H1 (cell line): ENCODE measurements around the gene OR10A4. TPM values are rescaled to one million over a fixed set of nuclear protein-coding genes. Genes with fewer than 3 reads are reported as not detected.

Source experiments
- CTCF ChIA-PET: fragments of 300-600 bp; sonication (Branson Sonifier 250); formaldehyde crosslinking; loops from one replicate; lab custom pipeline; 2021; ENCODE audit not compliant: partially characterized antibody; lab: Charles Lee
- POLR2A ChIA-PET: fragments of 300-600 bp; sonication (Branson Sonifier 250); formaldehyde crosslinking; loops from one replicate; lab custom pipeline; 2021; ENCODE audit warnings: inconsistent platforms; ENCODE audit not compliant: partially characterized antibody; lab: Charles Lee
- DNase-seq, 2 experiments: peaks; one replicate each; pipeline versions ENCODE4 v3.0.0 to v3.0.0-alpha.2; 2010 to 2022; ENCODE audit warnings: low spot score in 2 of 2, low read depth in 1 of 2, mixed read lengths in 1 of 2
- FAIRE-seq: peaks from 2 replicates; lab custom pipeline; 2011; peaks lifted over from hg19 to GRCh38; lab: Jason Lieb, UNC
- H2AFZ ChIP-seq: 2 replicates; pipeline ENCODE4 v1.8.1; 2012; ENCODE audit warnings: low read length, inconsistent platforms
- H2AK5ac ChIP-seq: 2 replicates; pipeline ENCODE4 v1.6.1; 2013; ENCODE audit warnings: low read depth, low read length
- H2BK120ac ChIP-seq: replicated peaks from 2 replicates; pipeline ENCODE3; 2013; ENCODE audit warnings: low read depth, low read length, inconsistent platforms
- H2BK12ac ChIP-seq: 2 replicates; pipeline ENCODE4 v1.6.1; 2013; ENCODE audit warnings: low read depth, low read length
- H2BK15ac ChIP-seq: 2 replicates; pipeline ENCODE4 v1.6.1; 2013; ENCODE audit warnings: low read length
- H2BK20ac ChIP-seq: 2 replicates; pipeline ENCODE4 v1.6.1; 2013; ENCODE audit warnings: low read length
- H2BK5ac ChIP-seq: 2 replicates; pipeline ENCODE4 v1.6.1; 2013; ENCODE audit warnings: low read depth, low read length
- H3K14ac ChIP-seq: 2 replicates; pipeline ENCODE4 v1.6.1; 2013; ENCODE audit warnings: inconsistent platforms; ENCODE audit not compliant: insufficient read length
- H3K18ac ChIP-seq: 2 replicates; pipeline ENCODE4 v1.6.1; 2013; ENCODE audit warnings: low read length; ENCODE audit errors: extremely low read depth
- H3K23ac ChIP-seq: 2 replicates; pipeline ENCODE4 v1.6.1; 2013; ENCODE audit warnings: inconsistent platforms; ENCODE audit not compliant: insufficient read length
- H3K23me2 ChIP-seq: 2 replicates; pipeline ENCODE4 v1.6.1; 2013; ENCODE audit warnings: low read depth, low read length
- H3K27ac ChIP-seq: 2 replicates; pipeline ENCODE4 v1.6.1; 2011; ENCODE audit warnings: low read depth, low read length, inconsistent platforms
- H3K27me3 ChIP-seq, 4 experiments: replicated peaks in 1 of 4; 1 replicate in 1 of 4; 2 replicates in 3 of 4; pipeline versions ENCODE4 v1.6.1 to v1.8.1; 2011 to 2013; ENCODE audit warnings: low read length in 3 of 4, mild to moderate bottlenecking in 3 of 4, inconsistent platforms in 2 of 4, mixed read lengths in 2 of 4, moderate library complexity in 1 of 4; ENCODE audit not compliant: control insufficient read depth in 3 of 4, insufficient read depth in 3 of 4; ENCODE audit errors: extremely low read depth in 1 of 4
- H3K36me3 ChIP-seq, 4 experiments: 2 replicates each; pipeline versions ENCODE4 v1.6.1 to v1.8.1; 2011 to 2013; ENCODE audit warnings: mild to moderate bottlenecking in 4 of 4, low read length in 3 of 4, moderate library complexity in 2 of 4, control low read depth in 1 of 4, inconsistent platforms in 1 of 4; ENCODE audit not compliant: insufficient read depth in 4 of 4, control insufficient read depth in 2 of 4
- H3K4ac ChIP-seq: replicated peaks from 2 replicates; pipeline ENCODE3; 2013; ENCODE audit warnings: low read length, low read depth, mixed read lengths, inconsistent platforms; ENCODE audit not compliant: insufficient read length
- H3K4me1 ChIP-seq, 4 experiments: replicated peaks in 1 of 4; 1 replicate in 1 of 4; 2 replicates in 3 of 4; pipeline versions ENCODE4 v1.6.1 to v1.8.1; 2011 to 2013; ENCODE audit warnings: low read length in 3 of 4, inconsistent platforms in 2 of 4, mixed read lengths in 1 of 4; ENCODE audit not compliant: insufficient read depth in 4 of 4, control insufficient read depth in 3 of 4
- H3K4me2 ChIP-seq, 2 experiments: 2 replicates each; pipeline versions ENCODE4 v1.6.1 to v1.8.1; 2011 to 2013; ENCODE audit warnings: low read depth in 2 of 2, low read length in 2 of 2, control low read depth in 1 of 2, inconsistent platforms in 1 of 2, mild to moderate bottlenecking in 1 of 2; ENCODE audit not compliant: insufficient read depth in 1 of 2
- H3K4me3 ChIP-seq, 4 experiments: fragments of 200-600, 300-600 bp in 1 of 4; sonication (generic), shearing (Covaris generic), sonication (Bioruptor Twin) in 1 of 4; 2 replicates each; pipeline versions ENCODE4 v1.5.1 to v1.8.1; 2011 to 2016; ENCODE audit warnings: low read length in 4 of 4, low read depth in 3 of 4, control low read depth in 2 of 4, inconsistent platforms in 2 of 4, mild to moderate bottlenecking in 2 of 4, mixed read lengths in 1 of 4, moderate library complexity in 1 of 4; ENCODE audit not compliant: insufficient read depth in 2 of 4; ENCODE audit errors: extremely low read depth in 1 of 4
- H3K56ac ChIP-seq: replicated peaks from 2 replicates; pipeline ENCODE3; 2013; ENCODE audit warnings: low read depth, mild to moderate bottlenecking, mixed read lengths, low read length, inconsistent platforms; ENCODE audit not compliant: insufficient read length
- H3K79me1 ChIP-seq: 2 replicates; pipeline ENCODE4 v1.6.1; 2013; ENCODE audit warnings: low read depth, low read length, control low read depth
- H3K79me2 ChIP-seq, 2 experiments: 2 replicates each; pipeline versions ENCODE4 v1.6.1 to v1.8.1; 2012 to 2013; ENCODE audit warnings: low read length in 2 of 2, mild to moderate bottlenecking in 2 of 2, inconsistent platforms in 1 of 2; ENCODE audit not compliant: insufficient read depth in 2 of 2, control insufficient read depth in 1 of 2
- H3K9ac ChIP-seq, 4 experiments: replicated peaks in 1 of 4; 1 replicate in 1 of 4; 2 replicates in 3 of 4; pipeline versions ENCODE4 v1.6.1 to v1.8.1; 2011 to 2013; ENCODE audit warnings: low read depth in 3 of 4, low read length in 3 of 4, control low read depth in 2 of 4, mild to moderate bottlenecking in 2 of 4, moderate library complexity in 2 of 4, inconsistent platforms in 1 of 4; ENCODE audit errors: extremely low read depth in 1 of 4
- H3K9me3 ChIP-seq, 2 experiments: 2 replicates each; pipeline versions ENCODE4 v1.6.1 to v1.8.1; 2012 to 2013; ENCODE audit warnings: mild to moderate bottlenecking in 2 of 2, moderate library complexity in 2 of 2, control low read depth in 1 of 2, inconsistent platforms in 1 of 2, low read depth in 1 of 2, low read length in 1 of 2, mixed read lengths in 1 of 2; ENCODE audit not compliant: insufficient read depth in 2 of 2
- H4K20me1 ChIP-seq, 2 experiments: replicated peaks in 1 of 2; 2 replicates each; pipeline versions ENCODE3 to v1.8.1; 2011 to 2013; ENCODE audit warnings: inconsistent platforms in 2 of 2, low read length in 2 of 2, mild to moderate bottlenecking in 1 of 2; ENCODE audit not compliant: insufficient read depth in 2 of 2, control insufficient read depth in 1 of 2
- H4K5ac ChIP-seq: 2 replicates; pipeline ENCODE4 v1.6.1; 2013; ENCODE audit warnings: low read length, low read depth, mixed read lengths, inconsistent platforms; ENCODE audit not compliant: insufficient read length
- H4K8ac ChIP-seq: 2 replicates; pipeline ENCODE4 v1.8.0; 2013; ENCODE audit warnings: mild to moderate bottlenecking, moderate library complexity, low read length, inconsistent platforms; ENCODE audit not compliant: insufficient read depth; ENCODE audit errors: extremely low read depth
- H4K91ac ChIP-seq: replicated peaks from 2 replicates; pipeline ENCODE3; 2013; ENCODE audit warnings: low read length, mixed read lengths, inconsistent platforms; ENCODE audit not compliant: insufficient read length
- MAFK ChIP-seq: IDR thresholded peaks from 2 replicates; pipeline ENCODE4 v1.6.1; 2012; ENCODE audit warnings: low read depth, mild to moderate bottlenecking, improper control_type of control experiment, low read length
- WGBS, 2 experiments: shearing (Covaris generic) in 1 of 2; methylation state at CpG; one replicate each; pipeline versions ENCODE4 v1.1.6 to v1.1.7; 2013 to 2015; ENCODE audit warnings: low lambda C conversion rate in 2 of 2, mixed read lengths in 2 of 2, inconsistent platforms in 1 of 2, low coverage in 1 of 2, missing lambda C conversion rate in 1 of 2; ENCODE audit not compliant: insufficient replicate concordance in 2 of 2, insufficient coverage in 1 of 2, insufficient read length in 1 of 2; ENCODE audit errors: extremely low coverage in 1 of 2, missing lambda C conversion rate in 1 of 2; 5-methylcytosine and 5-hydroxymethylcytosine counted together
- polyA plus RNA-seq, 7 experiments: library from polyadenylated mRNA; depleted of rRNA in 3 of 7; stranded (reverse) in 5 of 7; unstranded in 2 of 7; fragments of >200 nt in 5 of 7; fragments of 200-250 nt in 2 of 7; gene quantifications; 1 replicate in 5 of 7; 2 replicates in 1 of 7; 4 replicates in 1 of 7; pipeline versions ENCODE4 v1.2.1 to v1.2.3, GENCODE V29; 2011 to 2013; ENCODE audit warnings: missing spikeins in 2 of 7, mixed read lengths in 2 of 7
- total RNA-seq: library from RNA; stranded (reverse); fragmentation: NEBNext Ultra II Directional; extraction: Animal tissue kit (Norgen Biotek cat#: 25700); gene quantifications from 2 replicates; pipeline ENCODE4 v1.2.1, GENCODE V29; 2021

OR10A4 gene
- total and polyA plus RNA-seq, 2 of the 8 experiments (the other 6 are each of a cell fraction or from before 2014, with no cell fraction given): not detected

DNA sequence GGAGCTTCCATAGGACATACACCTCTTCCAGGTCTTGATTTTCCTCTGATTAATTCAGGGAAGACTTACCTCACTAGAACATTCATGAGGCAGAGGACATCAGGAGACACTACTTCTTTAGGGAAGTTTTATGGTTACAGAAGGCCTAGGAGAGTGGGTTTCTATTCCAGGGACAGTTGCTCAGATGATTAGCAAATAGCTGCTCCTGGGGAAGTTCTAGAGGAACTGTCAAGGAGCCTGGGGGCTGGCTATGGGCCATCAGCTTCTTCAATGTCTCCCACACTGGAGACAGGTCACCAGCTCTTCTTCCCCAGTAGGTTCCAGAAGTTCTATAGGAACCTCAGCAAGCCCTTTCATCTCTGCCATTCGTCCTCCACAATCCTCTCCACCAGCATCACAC, 42.4 kb upstream of the OR10A4 start:
- 63% methylated on average over 1 of the region's 1 CpG; no CpG with 5 or more reads in 1 of the 2 experiments for WGBS, 2 experiments
- no peak overlapping the region for H2BK120ac ChIP-seq

More for the DNA sequence above, 42.4 kb upstream of the OR10A4 start:
- ChIA-PET CTCF (interaction anchor here (1.2 to 2.1 kb wide), 3 partner anchors 10 to 264 kb away, joined by 3 to 11 read pairs (median 4); no protein-coding TSS in a partner anchor), POLR2A (no interaction called here)
- no peaks in the 10 kb centered on the region for H3K27me3 ChIP-seq
- H3K79me2 ChIP-seq: no peaks in the 10 kb centered on the region
- no peak overlapping the region for H2BK12ac ChIP-seq
- DNase-seq (no peak), FAIRE-seq (no peak)
- H4K20me1 ChIP-seq: no peaks in the 10 kb centered on the region
- no peaks in the 10 kb centered on the region for H3K23me2 ChIP-seq
- no peaks in the 10 kb centered on the region for H3K36me3 ChIP-seq
- H3K9ac ChIP-seq: no peak overlapping the region
- no peak overlapping the region for H2AK5ac ChIP-seq
- H2BK5ac ChIP-seq: no peak overlapping the region
- H4K91ac ChIP-seq: no peak overlapping the region
- H2BK20ac ChIP-seq: no peak overlapping the region
- no peak overlapping the region for H3K56ac ChIP-seq
- H3K18ac ChIP-seq: no peak overlapping the region
- no peaks in the 10 kb centered on the region for H3K4me1 ChIP-seq
- H3K9me3 ChIP-seq: no peaks in the 10 kb centered on the region
- TF ChIP-seq MAFK: no peak
- no peak overlapping the region for H3K4me3 ChIP-seq
- no peak overlapping the region for H3K4ac ChIP-seq
- no peak overlapping the region for H2BK15ac ChIP-seq
- H3K14ac ChIP-seq: no peak overlapping the region
- no peak overlapping the region for H3K23ac ChIP-seq
- H3K79me1 ChIP-seq: no peaks in the 10 kb centered on the region
- H4K8ac ChIP-seq: no peak overlapping the region
- H2AFZ ChIP-seq: no peak overlapping the region
- no peak overlapping the region for H3K4me2 ChIP-seq
- H3K27ac ChIP-seq: no peak overlapping the region
- H4K5ac ChIP-seq: no peak overlapping the region
